Calu3 (cell line): ENCODE data around the gene PCDHGA11. TPM values are rescaled to one million over a fixed set of nuclear protein-coding genes. Genes with fewer than 3 reads are reported as not detected.

Source experiments
- BruUV-seq: library from RNA; stranded (reverse); fragments of 400-500 nt; replicated peaks from 2 replicates; lab custom pipeline; 2021; lab: Mats Ljungman, UMichigan
- CTCF ChIA-PET: fragments of 300-600 bp; sonication (Branson Sonifier 250); formaldehyde crosslinking; loops from one replicate; lab custom pipeline; 2022; ENCODE audit warnings: antibody characterized with exemption; lab: Charles Lee
- DNase-seq: peaks from one replicate; pipeline ENCODE4 v3.0.0; 2022
- H3K27ac Mint-ChIP-seq: one replicate; pipeline ENCODE4 v1.8.0; 2022; ENCODE audit warnings: mixed read lengths; ENCODE audit not compliant: unreplicated experiment
- H3K27me3 Mint-ChIP-seq: one replicate; pipeline ENCODE4 v1.8.0; 2022; ENCODE audit warnings: mixed read lengths; ENCODE audit not compliant: unreplicated experiment
- H3K36me3 Mint-ChIP-seq: one replicate; pipeline ENCODE4 v1.8.0; 2022; ENCODE audit warnings: mild to moderate bottlenecking, moderate library complexity, mixed read lengths; ENCODE audit not compliant: insufficient read depth, unreplicated experiment
- H3K4me1 Mint-ChIP-seq: one replicate; pipeline ENCODE4 v1.8.0; 2022; ENCODE audit warnings: mild to moderate bottlenecking, low read depth, mixed read lengths; ENCODE audit not compliant: unreplicated experiment
- H3K4me3 Mint-ChIP-seq: one replicate; pipeline ENCODE4 v1.8.0; 2022; ENCODE audit warnings: mild to moderate bottlenecking, low read depth, moderate library complexity, mixed read lengths; ENCODE audit not compliant: unreplicated experiment
- H3K9me3 Mint-ChIP-seq: one replicate; pipeline ENCODE4 v1.8.0; 2022; ENCODE audit warnings: low read depth, mixed read lengths; ENCODE audit not compliant: unreplicated experiment
- CTCF ChIP-seq: fragments of 200-600 bp; IDR thresholded peaks from one replicate; pipeline ENCODE4 v1.8.0; 2022; ENCODE audit warnings: antibody characterized with exemption; ENCODE audit not compliant: unreplicated experiment
- intact Hi-C: fragments of 100-400 bp; cut with micrococcal nuclease; formaldehyde crosslinking; loops from one replicate; pipeline ENCODE4 v1.10.0; 2022; ENCODE audit not compliant: unreplicated experiment
- total RNA-seq: library from RNA; stranded (reverse); gene quantifications from 2 replicates; pipeline ENCODE4 v1.2.3, GENCODE V29; 2022

Gene PCDHGA11
- total RNA-seq, 1 experiment from 2014 or later = 2.8 TPM

GRCh38 chr5:141437221-141437620 is 16.4 kb downstream of the PCDHGA11 start:
- Mint-ChIP-seq H3K4me3 (no peak overlapping the region), H3K27me3 (no peaks in the 10 kb centered on the region), H3K36me3 (peaks cover 10% of the 10 kb centered on the region), H3K9me3 (peaks cover 12% of the 10 kb centered on the region), H3K4me1 (no peaks in the 10 kb centered on the region), H3K27ac (no peak overlapping the region)
- intact Hi-C loops = no loop called here
- no TSS peak for BruUV-seq
- CTCF ChIA-PET = no interaction called here
- no peak for DNase-seq
- TF ChIP-seq CTCF = no peak

GRCh38 chr5:141439411-141440141 is 18.7 kb downstream of the PCDHGA11 start:
- no peak for DNase-seq
- intact Hi-C loops = no loop called here
- H3K36me3 Mint-ChIP-seq = no peaks in the 10 kb centered on the region
- no TSS peak for BruUV-seq
- H3K9me3 Mint-ChIP-seq = peaks cover 11% of the 10 kb centered on the region
- H3K4me3 Mint-ChIP-seq = no peak overlapping the region
- CTCF ChIA-PET = no interaction called here
- TF ChIP-seq CTCF = no peak
- no peaks in the 10 kb centered on the region for H3K27me3 Mint-ChIP-seq
- no peak overlapping the region for H3K27ac Mint-ChIP-seq
- no peaks in the 10 kb centered on the region for H3K4me1 Mint-ChIP-seq

GRCh38 chr5:141440341-141440740 is 19.5 kb downstream of the PCDHGA11 start:
- BruUV-seq = no TSS peak
- no peak for DNase-seq
- intact Hi-C loops = no loop called here
- Mint-ChIP-seq H3K9me3 (peaks cover 8% of the 10 kb centered on the region), H3K36me3 (no peaks in the 10 kb centered on the region), H3K4me1 (no peaks in the 10 kb centered on the region), H3K27me3 (no peaks in the 10 kb centered on the region), H3K4me3 (no peak overlapping the region), H3K27ac (no peak overlapping the region)
- CTCF ChIA-PET = no interaction called here
- TF ChIP-seq CTCF = no peak

- Mint-ChIP-seq H3K9me3 (peaks cover 9% of the 10 kb centered on the region), H3K4me1 (no peaks in the 10 kb centered on the region), H3K27ac (no peak overlapping the region), H3K4me3 (no peak overlapping the region), H3K36me3 (no peaks in the 10 kb centered on the region), H3K27me3 (no peaks in the 10 kb centered on the region)
- intact Hi-C loops = no loop called here
- CTCF ChIA-PET = no interaction called here
- no peak for TF ChIP-seq CTCF
- DNase-seq = no peak
- BruUV-seq = no TSS peak
Observed at GRCh38 chr5:141441571-141442170, 20.8 kb downstream of the PCDHGA11 start.
